ENCODE results near the gene CROCC2. TPM values are rescaled to one million over a fixed set of nuclear protein-coding genes. Genes with fewer than 3 reads are reported as not detected.

The CROCC2 gene
- total RNA-seq, 4 donors from 2014 or later = not detected

GRCh38 chr2:240997141-240997855, 91.2 kb downstream of the CROCC2 start:
- Histone ChIP-seq H3K4me1 (peaks cover 0 to 29% (median 10%) of the 10 kb centered on the region in 4 donors), H3K27me3 (peaks cover 7% of the 10 kb centered on the region), H3K27ac (peak overlapping the region; percentile 45 to 83 (median 80)), H3K4me3 (peak overlapping the region in 1 of 4 donors; percentile 58), H3K36me3 (no peaks in the 10 kb centered on the region), H3K9me3 (no peaks in the 10 kb centered on the region)
- intact Hi-C loops (cut with DNase I; ENCODE audit: low total_unique reads) = no loop called here
- in situ Hi-C loops (cut with MboI; ENCODE audit: low pct_ligation_motif_present in 1 of 4, low pct_unique_long_range_greater_than_20kb in 1 of 4, low sequenced_read_pairs in 3 of 4) = no loop called here
- TF ChIP-seq EP300 (IDR thresholded peaks at IDR 0.05; ENCODE audit: low read depth) (no peak), POLR2AphosphoS5 (IDR thresholded peaks at IDR 0.05) (no peak), POLR2A (IDR thresholded peaks at IDR 0.05) (no peak), CTCF (IDR thresholded peaks at IDR 0.05) (no peak)
- 37 to 73% methylated on average over 3 to 16 of the region's 16 CpGs for WGBS, 2 donors (ENCODE audit: low coverage in 1 of 2)
- peak; percentile 10 for DNase-seq

GRCh38 chr2:240997856-240998705, 91.9 kb downstream of the CROCC2 start, which contains the start of gene SNED1:
TSS of gene SNED1 (plus strand) at chr2:240998618. CDS start at chr2:240998838, 220 bp downstream.
- Histone ChIP-seq H3K36me3 (no peaks in the 10 kb centered on the region), H3K4me3 (peak within 1 kb of the TSS; percentile 48 to 66 (median 60)), H3K27ac (peak within 1 kb of the TSS; percentile 45 to 83 (median 80)), H3K9me3 (no peaks in the 10 kb centered on the region), H3K27me3 (peaks cover 7% of the 10 kb centered on the region), H3K4me1 (peaks cover 0 to 26% (median 10%) of the 10 kb centered on the region in 4 donors)
- WGBS, 2 donors (ENCODE audit: low coverage in 1 of 2) = 13% methylated on average over 29 of the region's 61 CpGs; no CpG with 5 or more reads in 1 of the 2 donors
- in situ Hi-C loops (cut with MboI; ENCODE audit: low pct_ligation_motif_present in 1 of 4, low pct_unique_long_range_greater_than_20kb in 1 of 4, low sequenced_read_pairs in 3 of 4) (no loop called here), intact Hi-C loops (cut with DNase I; ENCODE audit: low total_unique reads) (no loop called here)
- peak; percentile 90 for DNase-seq
- TF ChIP-seq EP300 (IDR thresholded peaks at IDR 0.05; ENCODE audit: low read depth) (no peak), POLR2A (IDR thresholded peaks at IDR 0.05) (no peak), POLR2AphosphoS5 (IDR thresholded peaks at IDR 0.05) (peak in 2 of 3 donors; percentile 18 to 31)

- H3K4me3 ChIP-seq = peak overlapping the region; percentile 48 to 66 (median 60)
- H3K4me1 ChIP-seq = peaks cover 0 to 26% (median 10%) of the 10 kb centered on the region in 4 donors
- peaks cover 1 to 4% of the 10 kb centered on the region in 2 donors for H3K9me3 ChIP-seq
- no peak for DNase-seq
- peak overlapping the region; percentile 32 to 75 (median 55) for H3K27ac ChIP-seq
- in situ Hi-C loops (cut with MboI; ENCODE audit: low pct_ligation_motif_present in 1 of 4, low pct_unique_long_range_greater_than_20kb in 1 of 4, low sequenced_read_pairs in 3 of 4) = no loop called here
- WGBS, 2 donors (ENCODE audit: low coverage in 1 of 2) = 6% methylated on average over 17 of the region's 51 CpGs; no CpG with 5 or more reads in 1 of the 2 donors
- TF ChIP-seq CTCF (IDR thresholded peaks at IDR 0.05) = no peak
- TF ChIP-seq EP300 (IDR thresholded peaks at IDR 0.05; ENCODE audit: low read depth) = no peak
- no peak for TF ChIP-seq POLR2AphosphoS5 (IDR thresholded peaks at IDR 0.05)
- TF ChIP-seq POLR2A (IDR thresholded peaks at IDR 0.05) = no peak
- no peaks in the 10 kb centered on the region for H3K36me3 ChIP-seq
- peaks cover 7% of the 10 kb centered on the region for H3K27me3 ChIP-seq
- intact Hi-C loops (cut with DNase I; ENCODE audit: low total_unique reads) = no loop called here
These were observed 92.5 kb downstream of the CROCC2 start for GRCh38 chr2:240998706-240998994.

GRCh38 chr2:240998995-240999791, 93.1 kb downstream of the CROCC2 start:
- in situ Hi-C loops (cut with MboI; ENCODE audit: low pct_ligation_motif_present in 1 of 4, low pct_unique_long_range_greater_than_20kb in 1 of 4, low sequenced_read_pairs in 3 of 4) (no loop called here), intact Hi-C loops (cut with DNase I; ENCODE audit: low total_unique reads) (no loop called here)
- H3K4me3 ChIP-seq = peak overlapping the region; percentile 48 to 66 (median 60)
- H3K36me3 ChIP-seq = no peaks in the 10 kb centered on the region
- H3K9me3 ChIP-seq = peaks cover 7 to 10% of the 10 kb centered on the region in 2 donors
- peak overlapping the region; percentile 32 to 75 (median 55) for H3K27ac ChIP-seq
- no peak for TF ChIP-seq POLR2AphosphoS5 (IDR thresholded peaks at IDR 0.05)
- TF ChIP-seq EP300 (IDR thresholded peaks at IDR 0.05; ENCODE audit: low read depth) = no peak
- TF ChIP-seq CTCF (IDR thresholded peaks at IDR 0.05) = no peak
- no peak for TF ChIP-seq POLR2A (IDR thresholded peaks at IDR 0.05)
- WGBS, 2 donors (ENCODE audit: low coverage in 1 of 2) = 9% methylated on average over 42 of the region's 71 CpGs; no CpG with 5 or more reads in 1 of the 2 donors
- H3K4me1 ChIP-seq = peaks cover 0 to 26% (median 10%) of the 10 kb centered on the region in 4 donors
- peak; percentile 28 for DNase-seq
- peaks cover 7% of the 10 kb centered on the region for H3K27me3 ChIP-seq
